HepG2 (cell line): ENCODE results near the gene HOXA6. TPM values are rescaled to one million over a fixed set of nuclear protein-coding genes. Genes with fewer than 3 reads are reported as not detected.

Experiments
- ATAC-seq: fragments of 200-7000 bp; cut with Tn5 transposase; 3 replicates; pipeline ENCODE4 v1.9.1; 2020; ENCODE audit warnings: mild to moderate bottlenecking, moderate library complexity
- BruUV-seq: library from RNA; stranded (reverse); fragments of 400-500 nt; replicated peaks from 2 replicates; lab custom pipeline; 2021; lab: Mats Ljungman, UMichigan
- CTCF ChIA-PET: fragments of 300-600 bp; formaldehyde crosslinking; extraction: SDS; loops from one replicate; lab custom pipeline; 2021; ENCODE audit warnings: low total read pairs, inconsistent platforms, low intra/inter-chr PET ratio; lab: Yijun Ruan, JAX
- POLR2A ChIA-PET: fragments of 350-600 bp; sonication (Branson Sonifier 250); formaldehyde crosslinking; loops from one replicate; lab custom pipeline; 2020; ENCODE audit warnings: antibody characterized with exemption, inconsistent platforms; lab: Yijun Ruan, JAX
- DNase-seq: peaks from one replicate; pipeline ENCODE4 v3.0.0-alpha.2; 2015; ENCODE audit warnings: low spot score
- FAIRE-seq: peaks from 3 replicates; lab custom pipeline; 2011; peaks lifted over from hg19 to GRCh38; lab: Jason Lieb, UNC
- H2AFZ ChIP-seq: one replicate; pipeline ENCODE4 v1.6.1; 2011; ENCODE audit warnings: low read length, inconsistent platforms
- H3K27ac ChIP-seq: fragments of 300-600 bp; 3 replicates; pipeline ENCODE4 v1.8.0; 2011; ENCODE audit warnings: mixed run types, mild to moderate bottlenecking, mixed read lengths, low read length, inconsistent platforms; ENCODE audit not compliant: insufficient read depth; ENCODE audit errors: extremely low read length
- H3K27me3 ChIP-seq, 2 experiments: fragments of 200-600 bp in 1 of 2; 2 replicates in 1 of 2; 3 replicates in 1 of 2; pipeline versions ENCODE4 v1.6.0 to v1.8.0; 2011; ENCODE audit warnings: low read length in 2 of 2, mild to moderate bottlenecking in 2 of 2, moderate library complexity in 2 of 2, inconsistent platforms in 1 of 2; ENCODE audit not compliant: insufficient read depth in 2 of 2, control insufficient read depth in 1 of 2
- H3K36me3 ChIP-seq, 2 experiments: fragments of 200-600 bp in 1 of 2; replicated peaks in 1 of 2; 2 replicates in 1 of 2; 3 replicates in 1 of 2; pipeline versions ENCODE4 v1.5.1 to v1.8.0; 2011; ENCODE audit warnings: low read length in 2 of 2, inconsistent platforms in 1 of 2; ENCODE audit not compliant: insufficient read depth in 2 of 2, control insufficient read depth in 1 of 2
- H3K4me1 ChIP-seq: 2 replicates; pipeline ENCODE4 v1.5.1; 2012; ENCODE audit warnings: low read length, inconsistent platforms; ENCODE audit not compliant: insufficient read depth
- H3K4me2 ChIP-seq: 2 replicates; pipeline ENCODE4 v1.6.0; 2011; ENCODE audit warnings: low read depth, low read length, inconsistent platforms
- H3K4me3 ChIP-seq, 3 experiments: fragments of 200-600 bp in 1 of 3; sonication (generic), shearing (Covaris generic) in 1 of 3; replicated peaks in 1 of 3; 2 replicates each; pipeline ENCODE4 v1.5.1; 2011 to 2016; ENCODE audit warnings: low read length in 3 of 3, inconsistent platforms in 2 of 3, low read depth in 2 of 3, mild to moderate bottlenecking in 2 of 3, control low read depth in 1 of 3, mixed read lengths in 1 of 3; ENCODE audit not compliant: insufficient read depth in 1 of 3
- H3K79me2 ChIP-seq: one replicate; pipeline ENCODE4 v1.6.1; 2011; ENCODE audit warnings: low read length, inconsistent platforms; ENCODE audit not compliant: insufficient read depth
- H3K9ac ChIP-seq: 2 replicates; pipeline ENCODE4 v1.6.0; 2011; ENCODE audit warnings: mild to moderate bottlenecking, low read depth, low read length, inconsistent platforms; ENCODE audit not compliant: insufficient read depth
- H3K9me3 ChIP-seq: 2 replicates; pipeline ENCODE4 v1.5.1; 2012; ENCODE audit warnings: mild to moderate bottlenecking, low read length
- H4K20me1 ChIP-seq: 2 replicates; pipeline ENCODE4 v1.6.0; 2011; ENCODE audit warnings: inconsistent platforms, mild to moderate bottlenecking, low read length, moderate library complexity; ENCODE audit not compliant: insufficient read depth
- AGO1 ChIP-seq: fragments of 200-400 bp; formaldehyde crosslinking; IDR thresholded peaks from 2 replicates; pipeline ENCODE4 v1.6.1; 2017; ENCODE audit warnings: mild to moderate bottlenecking, low read depth, low read length, moderate library complexity; ENCODE audit not compliant: poor library complexity, severe bottlenecking
- ZNF407 ChIP-seq: sonication (generic); formaldehyde crosslinking; IDR thresholded peaks from one replicate; pipeline ENCODE4 v1.5.1; 2020; ENCODE audit warnings: mild to moderate bottlenecking, missing genetic modification reagents; ENCODE audit errors: not compliant biosample characterization
- ZNF776 ChIP-seq: sonication (generic); formaldehyde crosslinking; IDR thresholded peaks from 2 replicates; pipeline ENCODE4 v1.4.0; 2020; ENCODE audit warnings: mild to moderate bottlenecking, missing genetic modification reagents
- WGBS: methylation state at CpG from one replicate; pipeline ENCODE4 v1.1.6; 2017; ENCODE audit warnings: low lambda C conversion rate; 5-methylcytosine and 5-hydroxymethylcytosine counted together
- in situ Hi-C: cut with HindIII; loops from 2 replicates; pipeline ENCODE4 v1.10.0; 2017; ENCODE audit warnings: low pct_unique_long_range_greater_than_20kb; ENCODE audit not compliant: extremely low pct_ligation_motif_present
- intact Hi-C: fragments of 100-400 bp; cut with micrococcal nuclease; formaldehyde crosslinking; loops from one replicate; pipeline ENCODE4 v1.10.0; 2022; ENCODE audit not compliant: unreplicated experiment
- polyA plus RNA-seq, 8 experiments: library from polyadenylated mRNA; depleted of rRNA in 3 of 8; stranded (reverse) in 7 of 8; unstranded in 1 of 8; fragments of >200 nt; fragmentation: Illumina TruSeq in 4 of 8; extraction: Trizol in 4 of 8; gene quantifications; 2 replicates each; pipeline versions ENCODE4 v1.2.1 to v1.2.3, GENCODE V29; 2011 to 2016; ENCODE audit warnings: low read depth in 4 of 8, missing spikeins in 1 of 8, mixed read lengths in 1 of 8; ENCODE audit not compliant: insufficient read depth in 1 of 8
- total RNA-seq, 5 experiments: library from RNA; depleted of rRNA; stranded (reverse); fragments of >200 nt; fragmentation: Illumina TruSeq; extraction: Trizol; gene quantifications; 2 replicates each; pipeline ENCODE4 v1.2.3, GENCODE V29; 2016; ENCODE audit warnings: low read depth in 1 of 5
- TF ChIP-seq, protein P1 (sequence below): sonication (generic); formaldehyde crosslinking; IDR thresholded peaks from 2 replicates; pipeline ENCODE4 v1.8.1; 2023; ENCODE audit warnings: mild to moderate bottlenecking, missing genetic modification reagents
- TF ChIP-seq, protein P2 (sequence below), 2 experiments: sonication (generic) in 1 of 2; formaldehyde crosslinking in 1 of 2; IDR thresholded peaks; 2 replicates each; pipeline versions ENCODE4 v1.6.1 to v1.9.0; 2014 to 2022; ENCODE audit warnings: antibody characterized with exemption in 1 of 2, borderline replicate concordance in 1 of 2, inconsistent platforms in 1 of 2, low read depth in 1 of 2, missing genetic modification reagents in 1 of 2

The HOXA6 gene
- total and polyA plus RNA-seq, 2 of the 13 experiments (the other 11 are each of a cell fraction or from before 2014, with no cell fraction given): 1.3 to 1.5 TPM

GRCh38 chr7:27141923-27142579 is 5.5 kb downstream of the HOXA6 start:
- FAIRE-seq: no peak
- POLR2A ChIA-PET: interaction anchor here (0.9 to 2.7 kb wide), 8 partner anchors 9 to 682 kb away, joined by 3 to 13 read pairs (median 7); partner anchors contain the start of genes HOXA4 and SKAP2
- H2AFZ ChIP-seq: no peak overlapping the region
- TF ChIP-seq, protein P1, sequence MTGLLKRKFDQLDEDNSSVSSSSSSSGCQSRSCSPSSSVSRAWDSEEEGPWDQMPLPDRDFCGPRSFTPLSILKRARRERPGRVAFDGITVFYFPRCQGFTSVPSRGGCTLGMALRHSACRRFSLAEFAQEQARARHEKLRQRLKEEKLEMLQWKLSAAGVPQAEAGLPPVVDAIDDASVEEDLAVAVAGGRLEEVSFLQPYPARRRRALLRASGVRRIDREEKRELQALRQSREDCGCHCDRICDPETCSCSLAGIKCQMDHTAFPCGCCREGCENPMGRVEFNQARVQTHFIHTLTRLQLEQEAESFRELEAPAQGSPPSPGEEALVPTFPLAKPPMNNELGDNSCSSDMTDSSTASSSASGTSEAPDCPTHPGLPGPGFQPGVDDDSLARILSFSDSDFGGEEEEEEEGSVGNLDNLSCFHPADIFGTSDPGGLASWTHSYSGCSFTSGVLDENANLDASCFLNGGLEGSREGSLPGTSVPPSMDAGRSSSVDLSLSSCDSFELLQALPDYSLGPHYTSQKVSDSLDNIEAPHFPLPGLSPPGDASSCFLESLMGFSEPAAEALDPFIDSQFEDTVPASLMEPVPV (CRISPR knock-in tag): no peak
- TF ChIP-seq ZNF407 (CRISPR knock-in tag) (no peak), AGO1 (no peak), ZNF776 (no peak)
- TF ChIP-seq, protein P2, sequence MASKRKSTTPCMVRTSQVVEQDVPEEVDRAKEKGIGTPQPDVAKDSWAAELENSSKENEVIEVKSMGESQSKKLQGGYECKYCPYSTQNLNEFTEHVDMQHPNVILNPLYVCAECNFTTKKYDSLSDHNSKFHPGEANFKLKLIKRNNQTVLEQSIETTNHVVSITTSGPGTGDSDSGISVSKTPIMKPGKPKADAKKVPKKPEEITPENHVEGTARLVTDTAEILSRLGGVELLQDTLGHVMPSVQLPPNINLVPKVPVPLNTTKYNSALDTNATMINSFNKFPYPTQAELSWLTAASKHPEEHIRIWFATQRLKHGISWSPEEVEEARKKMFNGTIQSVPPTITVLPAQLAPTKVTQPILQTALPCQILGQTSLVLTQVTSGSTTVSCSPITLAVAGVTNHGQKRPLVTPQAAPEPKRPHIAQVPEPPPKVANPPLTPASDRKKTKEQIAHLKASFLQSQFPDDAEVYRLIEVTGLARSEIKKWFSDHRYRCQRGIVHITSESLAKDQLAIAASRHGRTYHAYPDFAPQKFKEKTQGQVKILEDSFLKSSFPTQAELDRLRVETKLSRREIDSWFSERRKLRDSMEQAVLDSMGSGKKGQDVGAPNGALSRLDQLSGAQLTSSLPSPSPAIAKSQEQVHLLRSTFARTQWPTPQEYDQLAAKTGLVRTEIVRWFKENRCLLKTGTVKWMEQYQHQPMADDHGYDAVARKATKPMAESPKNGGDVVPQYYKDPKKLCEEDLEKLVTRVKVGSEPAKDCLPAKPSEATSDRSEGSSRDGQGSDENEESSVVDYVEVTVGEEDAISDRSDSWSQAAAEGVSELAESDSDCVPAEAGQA (IDR thresholded peaks at IDR 0.05; ENCODE audit: low read depth): no peak
- TF ChIP-seq, protein P2 (CRISPR knock-in tag; IDR thresholded peaks at IDR 0.05; ENCODE audit: borderline replicate concordance): no peak

More at GRCh38 chr7:27141923-27142579, 5.5 kb downstream of the HOXA6 start:
- peak overlapping the region; percentile 70 to 79 (median 76) for H3K4me3 ChIP-seq
- H3K36me3 ChIP-seq: no peaks in the 10 kb centered on the region; a peak in 2 of 5 replicates
- intact Hi-C loops: loop anchor here (5.0 kb wide), 1 partner anchor 765 kb away; no protein-coding TSS in a partner anchor
- no peaks in the 10 kb centered on the region for H3K9me3 ChIP-seq
- no peaks in the 10 kb centered on the region for H4K20me1 ChIP-seq
- DNase-seq (peak; percentile 63), ATAC-seq (peak; percentile 72)
- peak overlapping the region; percentile 70 for H3K4me2 ChIP-seq
- in situ Hi-C loops: no loop called here
- no peaks in the 10 kb centered on the region for H3K27me3 ChIP-seq
- WGBS: 62% methylated on average over 30 of the region's 30 CpGs
- BruUV-seq: no TSS peak
- peak overlapping the region; percentile 60 for H3K27ac ChIP-seq
- CTCF ChIA-PET: no interaction called here
- H3K4me1 ChIP-seq: peaks cover 9% of the 10 kb centered on the region
- no peaks in the 10 kb centered on the region for H3K79me2 ChIP-seq
- peak overlapping the region; percentile 67 for H3K9ac ChIP-seq
